ENCODE data around the gene CARHSP1. TPM values are rescaled to one million over a fixed set of nuclear protein-coding genes. Genes with fewer than 3 reads are reported as not detected.

Gene CARHSP1
- polyA plus RNA-seq, 1 donor (not counting 4 experiments of a cell fraction or from before 2014, with no cell fraction given), result 61.9 TPM

DNA sequence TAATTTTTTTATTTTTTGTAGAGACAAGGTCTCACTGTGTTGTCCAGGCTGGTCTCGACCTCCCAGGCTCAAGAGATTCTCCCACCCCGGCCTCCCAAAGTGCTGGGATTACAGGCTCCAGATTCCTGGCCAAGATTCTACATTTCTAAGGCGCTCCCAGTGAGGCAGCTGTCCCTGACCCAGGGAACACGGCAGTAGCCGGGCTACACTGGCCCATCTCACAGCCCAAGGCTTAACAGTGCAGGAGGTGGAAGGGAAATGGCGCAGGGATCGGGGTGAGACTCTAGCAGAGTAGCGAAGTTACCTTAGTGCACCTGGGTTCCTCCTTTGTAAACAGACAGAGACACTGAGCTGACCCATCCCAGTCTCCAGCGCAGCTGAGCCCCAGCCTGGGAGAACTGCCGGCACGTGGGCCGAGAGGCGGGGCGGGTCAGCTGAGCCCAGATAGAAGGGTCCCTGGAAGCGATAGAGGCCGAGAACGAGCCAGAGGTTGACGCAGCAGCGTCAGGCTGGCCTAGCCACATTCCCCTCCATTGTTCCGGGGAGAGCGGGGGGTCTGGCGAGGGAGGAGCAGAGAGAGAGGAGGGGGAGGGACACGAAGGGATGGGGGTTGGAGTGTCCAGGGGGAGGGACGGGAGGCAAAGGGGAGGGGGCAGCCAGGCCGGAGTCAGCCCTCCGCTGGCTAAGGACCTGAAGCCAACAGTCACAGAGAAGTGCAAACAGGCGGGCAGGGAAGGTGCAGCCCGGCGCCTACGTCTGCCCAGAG is 2.5 kb downstream of the CARHSP1 start:
- Histone ChIP-seq H2AFZ (ENCODE audit: control insufficient read depth, low read length) (no peak overlapping the region), H3K9me1 (ENCODE audit: control insufficient read depth, extremely low read depth, insufficient read depth, low read length) (peaks cover 9% of the 10 kb centered on the region), H3K9ac (ENCODE audit: control insufficient read depth, extremely low read depth, insufficient read depth, low read length) (peak overlapping the region; percentile 87), H3K4me1 (ENCODE audit: control insufficient read depth, extremely low read depth, insufficient read depth, low read length) (peaks cover 42% of the 10 kb centered on the region), H3K9me3 (ENCODE audit: control insufficient read depth, low read depth, low read length) (no peaks in the 10 kb centered on the region), H3K4me2 (ENCODE audit: control insufficient read depth, extremely low read depth, insufficient read depth, low read depth, low read length) (peak overlapping the region; percentile 93), H4K20me1 (ENCODE audit: control insufficient read depth, extremely low read depth, insufficient read depth, low read length) (peaks cover 29% of the 10 kb centered on the region), H3K27me3 (ENCODE audit: control insufficient read depth, extremely low read depth, insufficient read depth, low read length) (no peaks in the 10 kb centered on the region), H3K4me3 (ENCODE audit: control insufficient read depth in 2 of 3, extremely low read depth in 1 of 3, insufficient read depth in 2 of 3, low read depth in 1 of 3, low read length in 3 of 3) (peak overlapping the region; percentile 58 to 85 (median 70)), H3K27ac (ENCODE audit: control insufficient read depth, insufficient read depth, low read length) (no peak overlapping the region), H3K79me2 (ENCODE audit: control insufficient read depth, insufficient read depth, low read length) (peaks cover 68% of the 10 kb centered on the region), H3K36me3 (ENCODE audit: control insufficient read depth in 2 of 2, extremely low read depth in 1 of 2, insufficient read depth in 2 of 2, low read length in 2 of 2) (peaks cover 3 to 7% of the 10 kb centered on the region in 2 experiments)
- TF ChIP-seq, protein P1, sequence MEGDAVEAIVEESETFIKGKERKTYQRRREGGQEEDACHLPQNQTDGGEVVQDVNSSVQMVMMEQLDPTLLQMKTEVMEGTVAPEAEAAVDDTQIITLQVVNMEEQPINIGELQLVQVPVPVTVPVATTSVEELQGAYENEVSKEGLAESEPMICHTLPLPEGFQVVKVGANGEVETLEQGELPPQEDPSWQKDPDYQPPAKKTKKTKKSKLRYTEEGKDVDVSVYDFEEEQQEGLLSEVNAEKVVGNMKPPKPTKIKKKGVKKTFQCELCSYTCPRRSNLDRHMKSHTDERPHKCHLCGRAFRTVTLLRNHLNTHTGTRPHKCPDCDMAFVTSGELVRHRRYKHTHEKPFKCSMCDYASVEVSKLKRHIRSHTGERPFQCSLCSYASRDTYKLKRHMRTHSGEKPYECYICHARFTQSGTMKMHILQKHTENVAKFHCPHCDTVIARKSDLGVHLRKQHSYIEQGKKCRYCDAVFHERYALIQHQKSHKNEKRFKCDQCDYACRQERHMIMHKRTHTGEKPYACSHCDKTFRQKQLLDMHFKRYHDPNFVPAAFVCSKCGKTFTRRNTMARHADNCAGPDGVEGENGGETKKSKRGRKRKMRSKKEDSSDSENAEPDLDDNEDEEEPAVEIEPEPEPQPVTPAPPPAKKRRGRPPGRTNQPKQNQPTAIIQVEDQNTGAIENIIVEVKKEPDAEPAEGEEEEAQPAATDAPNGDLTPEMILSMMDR (optimal IDR thresholded peaks at IDR 0.05 in 1 of 3, IDR thresholded peaks at IDR 0.05 in 1 of 3, conservative IDR thresholded peaks at IDR 0.05 in 1 of 3; ENCODE audit: extremely low read depth in 1 of 3, insufficient read depth in 2 of 3, low read length in 3 of 3), result no peak
- TF ChIP-seq EZH2 (IDR thresholded peaks at IDR 0.05; ENCODE audit: low read length), result no peak
- no peak for DNase-seq (ENCODE audit: low read depth, low spot score)
- FAIRE-seq, result no peak
- dilution Hi-C loops (cut with MboI; ENCODE audit: extremely low pct_ligation_motif_present, low sequenced_read_pairs), result no loop called here

DNA sequence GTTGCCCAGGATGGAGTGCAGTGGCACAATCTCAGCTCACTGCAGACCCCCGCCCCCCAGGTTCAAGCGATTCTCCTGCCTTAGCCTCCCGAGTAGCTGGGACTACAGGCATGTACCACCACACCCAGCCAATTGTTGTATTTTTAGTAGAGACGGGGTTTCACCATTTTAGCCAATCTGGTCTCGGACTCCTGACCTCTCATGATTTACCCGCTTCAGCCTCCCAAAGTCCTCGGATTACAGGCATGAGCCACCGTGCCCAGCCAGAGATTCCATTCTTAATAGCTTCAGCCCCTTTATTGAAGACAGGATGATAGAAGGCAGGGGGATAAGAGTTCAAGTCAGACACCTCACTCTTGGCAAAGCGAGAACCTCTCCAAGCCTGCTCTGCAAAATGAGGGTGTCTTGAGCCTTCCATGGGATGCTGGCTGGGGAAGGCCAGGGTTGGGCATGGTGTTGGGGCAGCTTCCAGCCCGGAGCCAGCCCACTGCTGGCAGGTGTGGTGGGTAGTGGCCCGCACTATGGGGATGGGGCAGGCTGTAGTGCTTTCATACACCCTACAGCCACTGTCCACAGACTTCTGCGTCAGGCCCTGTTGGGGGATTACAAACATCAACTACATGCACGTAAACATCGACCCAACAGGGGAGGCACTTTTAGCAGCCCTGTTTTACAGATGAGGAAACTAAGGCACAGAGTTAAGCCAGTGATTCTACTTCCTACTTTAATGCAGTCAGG is 3.5 kb downstream of the CARHSP1 start:
- no peak for FAIRE-seq
- no peak for DNase-seq (ENCODE audit: low read depth, low spot score)
- H2AFZ ChIP-seq (ENCODE audit: control insufficient read depth, low read length), result no peak overlapping the region
- no peak overlapping the region for H3K27ac ChIP-seq (ENCODE audit: control insufficient read depth, insufficient read depth, low read length)
- H3K9me1 ChIP-seq (ENCODE audit: control insufficient read depth, extremely low read depth, insufficient read depth, low read length), result peaks cover 9% of the 10 kb centered on the region
- H3K9ac ChIP-seq (ENCODE audit: control insufficient read depth, extremely low read depth, insufficient read depth, low read length), result no peak overlapping the region
- dilution Hi-C loops (cut with MboI; ENCODE audit: extremely low pct_ligation_motif_present, low sequenced_read_pairs), result no loop called here
- H3K4me3 ChIP-seq (ENCODE audit: control insufficient read depth in 2 of 3, extremely low read depth in 1 of 3, insufficient read depth in 2 of 3, low read depth in 1 of 3, low read length in 3 of 3), result no peak overlapping the region
- TF ChIP-seq, protein P1 (optimal IDR thresholded peaks at IDR 0.05 in 1 of 3, IDR thresholded peaks at IDR 0.05 in 1 of 3, conservative IDR thresholded peaks at IDR 0.05 in 1 of 3; ENCODE audit: extremely low read depth in 1 of 3, insufficient read depth in 2 of 3, low read length in 3 of 3), result no peak
- TF ChIP-seq EZH2 (IDR thresholded peaks at IDR 0.05; ENCODE audit: low read length), result no peak
- peaks cover 37% of the 10 kb centered on the region for H3K4me1 ChIP-seq (ENCODE audit: control insufficient read depth, extremely low read depth, insufficient read depth, low read length)
- H3K79me2 ChIP-seq (ENCODE audit: control insufficient read depth, insufficient read depth, low read length), result peaks cover 73% of the 10 kb centered on the region
- peaks cover 29% of the 10 kb centered on the region for H4K20me1 ChIP-seq (ENCODE audit: control insufficient read depth, extremely low read depth, insufficient read depth, low read length)
- H3K27me3 ChIP-seq (ENCODE audit: control insufficient read depth, extremely low read depth, insufficient read depth, low read length), result no peaks in the 10 kb centered on the region
- no peaks in the 10 kb centered on the region for H3K9me3 ChIP-seq (ENCODE audit: control insufficient read depth, low read depth, low read length)
- H3K36me3 ChIP-seq (ENCODE audit: control insufficient read depth in 2 of 2, extremely low read depth in 1 of 2, insufficient read depth in 2 of 2, low read length in 2 of 2), result peaks cover 3 to 7% of the 10 kb centered on the region in 2 experiments
- peak overlapping the region; percentile 66 for H3K4me2 ChIP-seq (ENCODE audit: control insufficient read depth, extremely low read depth, insufficient read depth, low read depth, low read length)
